ENCODE results near the gene FOXN3. TPM values are rescaled to one million over a fixed set of nuclear protein-coding genes. Genes with fewer than 3 reads are reported as not detected.

Gene FOXN3
- total RNA-seq, 1 donor from 2014 or later, result 106 TPM

GRCh38 chr14:89447182-89447944, 30.3 kb upstream of the FOXN3 start:
- H3K9me3 Mint-ChIP-seq, result no peaks in the 10 kb centered on the region
- peaks cover 68% of the 10 kb centered on the region for H3K4me1 Mint-ChIP-seq
- intact Hi-C loops (cut with micrococcal nuclease), result no loop called here
- H3K27ac Mint-ChIP-seq, result peak overlapping the region; percentile 84
- H3K36me3 Mint-ChIP-seq (ENCODE audit: low read depth), result no peaks in the 10 kb centered on the region
- ATAC-seq (ENCODE audit: low read depth), result peak; percentile 14
- no peaks in the 10 kb centered on the region for H3K27me3 Mint-ChIP-seq
- ChIA-PET POLR2A (interaction anchor here (0.6 to 2.3 kb wide), 4 partner anchors 11 to 276 kb away, joined by 3 to 6 read pairs (median 4); no protein-coding TSS in a partner anchor), CTCF (no interaction called here)
- DNase-seq, result no peak
- H3K4me3 Mint-ChIP-seq, result peak overlapping the region; percentile 69
- TF ChIP-seq CTCF (IDR thresholded peaks at IDR 0.05), result no peak

GRCh38 chr14:89445273-89445973, 28.4 kb upstream of the FOXN3 start:
- DNase-seq, result no peak
- intact Hi-C loops (cut with micrococcal nuclease), result loop anchor here (1.0 kb wide), 1 partner anchor 49 kb away; no protein-coding TSS in a partner anchor
- H3K27ac Mint-ChIP-seq, result peak overlapping the region; percentile 85
- H3K27me3 Mint-ChIP-seq, result no peaks in the 10 kb centered on the region
- H3K9me3 Mint-ChIP-seq, result no peaks in the 10 kb centered on the region
- H3K4me1 Mint-ChIP-seq, result peaks cover 78% of the 10 kb centered on the region
- peak overlapping the region; percentile 55 for H3K4me3 Mint-ChIP-seq
- ATAC-seq (ENCODE audit: low read depth), result peak; percentile 65
- POLR2A ChIA-PET, result interaction anchor here (0.5 to 2.4 kb wide), 7 partner anchors 11 to 141 kb away, joined by 3 to 17 read pairs (median 5); no protein-coding TSS in a partner anchor
- no peaks in the 10 kb centered on the region for H3K36me3 Mint-ChIP-seq (ENCODE audit: low read depth)
- no peak for TF ChIP-seq CTCF (IDR thresholded peaks at IDR 0.05)
- CTCF ChIA-PET, result no interaction called here

GRCh38 chr14:89444516-89445125, 27.6 kb upstream of the FOXN3 start:
- no peaks in the 10 kb centered on the region for H3K36me3 Mint-ChIP-seq (ENCODE audit: low read depth)
- no peaks in the 10 kb centered on the region for H3K9me3 Mint-ChIP-seq
- H3K4me3 Mint-ChIP-seq, result peak overlapping the region; percentile 70
- H3K4me1 Mint-ChIP-seq, result peaks cover 81% of the 10 kb centered on the region
- H3K27me3 Mint-ChIP-seq, result no peaks in the 10 kb centered on the region
- H3K27ac Mint-ChIP-seq, result peak overlapping the region; percentile 92
- POLR2A ChIA-PET, result interaction anchor here (0.7 to 2.4 kb wide), 9 partner anchors 9 to 1370 kb away, joined by 3 to 17 read pairs (median 6); no protein-coding TSS in a partner anchor
- DNase-seq (no peak), ATAC-seq (ENCODE audit: low read depth) (peak; percentile 4)
- TF ChIP-seq CTCF (IDR thresholded peaks at IDR 0.05), result no peak
- CTCF ChIA-PET, result interaction anchor here (1.0 kb wide), 1 partner anchor 61 kb away, joined by 5 read pairs; no protein-coding TSS in a partner anchor
- intact Hi-C loops (cut with micrococcal nuclease), result loop anchor here (1.0 kb wide), 4 partner anchors 13 to 50 kb away; partner anchors contain the start of gene FOXN3

- DNase-seq (no peak), ATAC-seq (ENCODE audit: low read depth) (peak; percentile 53)
- POLR2A ChIA-PET, result interaction anchor here (0.5 to 2.4 kb wide), 11 partner anchors 8 to 1370 kb away, joined by 3 to 17 read pairs (median 6); no protein-coding TSS in a partner anchor
- no peaks in the 10 kb centered on the region for H3K9me3 Mint-ChIP-seq
- peak overlapping the region; percentile 70 for H3K4me3 Mint-ChIP-seq
- peak overlapping the region; percentile 92 for H3K27ac Mint-ChIP-seq
- peaks cover 80% of the 10 kb centered on the region for H3K4me1 Mint-ChIP-seq
- CTCF ChIA-PET, result interaction anchor here (1.0 kb wide), 1 partner anchor 60 kb away, joined by 5 read pairs; no protein-coding TSS in a partner anchor
- no peaks in the 10 kb centered on the region for H3K36me3 Mint-ChIP-seq (ENCODE audit: low read depth)
- no peak for TF ChIP-seq CTCF (IDR thresholded peaks at IDR 0.05)
- H3K27me3 Mint-ChIP-seq, result no peaks in the 10 kb centered on the region
- intact Hi-C loops (cut with micrococcal nuclease), result loop anchor here (1.0 kb wide), 3 partner anchors 13 to 27 kb away; partner anchors contain the start of gene FOXN3
These were observed 27.0 kb upstream of the FOXN3 start for GRCh38 chr14:89444044-89444443.

Measured in activated B cell treated with CpG ODN at 0.5 μM for 24 hours (primary cell).